SK-N-SH treated with all-trans-retinoic acid at 6 μM for 48 hours (cell line): ENCODE results near the gene AS3MT.

Experiments used
- ATAC-seq: fragments of 200-7000 bp; cut with Tn5 transposase; 3 replicates; pipeline ENCODE4 v1.9.1; 2020; ENCODE audit warnings: mild to moderate bottlenecking, moderate library complexity
- ARNTL ChIP-seq: fragments of 450-650 bp; formaldehyde crosslinking; IDR thresholded peaks from 2 replicates; pipeline ENCODE4 v1.5.0; 2020; ENCODE audit warnings: low read depth, mild to moderate bottlenecking, moderate library complexity, borderline replicate concordance
- BACH2 ChIP-seq: fragments of 250-450 bp; sonication (Bioruptor Pico); IDR thresholded peaks from 2 replicates; pipeline ENCODE4 v1.9.0; 2021; ENCODE audit warnings: mild to moderate bottlenecking, borderline replicate concordance
- CSDC2 ChIP-seq: fragments of 250-450 bp; sonication (Bioruptor Pico); IDR thresholded peaks from 2 replicates; pipeline ENCODE4 v1.5.0; 2020; ENCODE audit warnings: mild to moderate bottlenecking, moderate library complexity
- ESRRG ChIP-seq: fragments of 250-450 bp; sonication (Bioruptor Pico); IDR thresholded peaks from 2 replicates; pipeline ENCODE4 v1.6.1; 2021; ENCODE audit warnings: mild to moderate bottlenecking
- GLIS3 ChIP-seq: fragments of 250-450 bp; sonication (Bioruptor Pico); IDR thresholded peaks from 2 replicates; pipeline ENCODE4 v1.5.0; 2020; ENCODE audit warnings: mild to moderate bottlenecking, moderate library complexity
- PATZ1 ChIP-seq: fragments of 250-450 bp; sonication (Bioruptor Pico); IDR thresholded peaks from 2 replicates; pipeline ENCODE4 v1.8.0; 2020; ENCODE audit warnings: mild to moderate bottlenecking, moderate library complexity, borderline replicate concordance
- RARB ChIP-seq: fragments of 250-450 bp; sonication (Bioruptor Pico); IDR thresholded peaks from 2 replicates; pipeline ENCODE4 v1.8.0; 2021; ENCODE audit warnings: mild to moderate bottlenecking, moderate library complexity
- SNAI2 ChIP-seq: fragments of 250-450 bp; sonication (Bioruptor Pico); IDR thresholded peaks from 2 replicates; pipeline ENCODE4 v1.5.0; 2020; ENCODE audit warnings: mild to moderate bottlenecking, moderate library complexity
- TOX ChIP-seq: fragments of 250-450 bp; sonication (Bioruptor Pico); IDR thresholded peaks from 2 replicates; pipeline ENCODE4 v1.8.0; 2021; ENCODE audit warnings: mild to moderate bottlenecking, moderate library complexity, borderline replicate concordance
- ZC3H10 ChIP-seq: fragments of 250-450 bp; sonication (Bioruptor Pico); IDR thresholded peaks from 2 replicates; pipeline ENCODE4 v1.5.1; 2021; ENCODE audit warnings: mild to moderate bottlenecking, moderate library complexity
- ZFP3 ChIP-seq: fragments of 250-450 bp; sonication (Bioruptor Pico); IDR thresholded peaks from 2 replicates; pipeline ENCODE4 v1.5.0; 2020; ENCODE audit warnings: mild to moderate bottlenecking, moderate library complexity
- ZFP30 ChIP-seq: fragments of 450-650 bp; formaldehyde crosslinking; IDR thresholded peaks from 2 replicates; pipeline ENCODE4 v1.5.0; 2022; ENCODE audit warnings: mild to moderate bottlenecking, moderate library complexity
- ZNF565 ChIP-seq: fragments of 450-650 bp; formaldehyde crosslinking; conservative IDR thresholded peaks from 2 replicates; pipeline ENCODE4 v1.5.0; 2020; ENCODE audit warnings: low read depth, mild to moderate bottlenecking, moderate library complexity
- ZNF8 ChIP-seq: fragments of 450-650 bp; formaldehyde crosslinking; IDR thresholded peaks from 2 replicates; pipeline ENCODE4 v1.5.0; 2020; ENCODE audit warnings: mild to moderate bottlenecking, moderate library complexity
- TF ChIP-seq, protein P1 (sequence below): fragments of 250-450 bp; sonication (Bioruptor Pico); IDR thresholded peaks from 2 replicates; pipeline ENCODE4 v1.5.1; 2020; ENCODE audit warnings: low read depth, mild to moderate bottlenecking, moderate library complexity
- TF ChIP-seq, protein P2 (sequence below): fragments of 250-450 bp; sonication (Bioruptor Pico); IDR thresholded peaks from 2 replicates; pipeline ENCODE4 v1.5.0; 2020; ENCODE audit warnings: mild to moderate bottlenecking, moderate library complexity

Gene AS3MT

DNA sequence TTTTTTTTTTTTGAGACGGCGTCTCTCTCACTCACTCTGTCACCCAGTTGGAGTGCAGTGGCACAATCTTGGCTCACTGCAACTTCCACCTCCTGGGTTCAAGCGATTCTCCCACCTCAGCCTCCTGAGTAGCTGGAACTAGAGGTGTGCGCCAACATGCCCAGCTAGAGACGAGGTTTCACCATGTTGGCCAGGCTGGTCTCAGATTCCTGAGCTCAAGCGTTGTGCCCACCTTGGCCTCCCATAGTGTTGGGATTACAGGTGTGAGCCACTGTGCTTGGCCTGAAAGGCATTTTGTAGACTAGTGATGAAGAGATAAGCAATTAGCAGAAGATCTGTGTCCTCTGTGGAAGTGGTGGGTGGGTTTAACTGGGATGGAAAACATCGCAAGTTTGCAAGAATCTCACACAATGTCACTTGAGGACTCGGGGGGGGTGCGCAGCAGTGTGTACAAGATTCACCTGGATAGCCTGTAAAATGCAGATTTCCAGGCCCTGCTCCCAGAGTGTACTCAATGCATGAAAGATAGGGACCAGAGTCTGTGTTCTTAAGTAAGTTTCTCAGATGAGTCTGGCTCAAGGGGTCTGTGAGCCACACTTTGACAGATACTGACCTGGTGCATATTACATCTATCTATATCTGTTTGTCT is 43.0 kb upstream of the AS3MT start (continued):
- TF ChIP-seq, protein P1, sequence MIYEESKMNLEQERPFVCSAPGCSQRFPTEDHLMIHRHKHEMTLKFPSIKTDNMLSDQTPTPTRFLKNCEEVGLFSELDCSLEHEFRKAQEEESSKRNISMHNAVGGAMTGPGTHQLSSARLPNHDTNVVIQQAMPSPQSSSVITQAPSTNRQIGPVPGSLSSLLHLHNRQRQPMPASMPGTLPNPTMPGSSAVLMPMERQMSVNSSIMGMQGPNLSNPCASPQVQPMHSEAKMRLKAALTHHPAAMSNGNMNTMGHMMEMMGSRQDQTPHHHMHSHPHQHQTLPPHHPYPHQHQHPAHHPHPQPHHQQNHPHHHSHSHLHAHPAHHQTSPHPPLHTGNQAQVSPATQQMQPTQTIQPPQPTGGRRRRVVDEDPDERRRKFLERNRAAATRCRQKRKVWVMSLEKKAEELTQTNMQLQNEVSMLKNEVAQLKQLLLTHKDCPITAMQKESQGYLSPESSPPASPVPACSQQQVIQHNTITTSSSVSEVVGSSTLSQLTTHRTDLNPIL (CRISPR knock-in tag): no peak
- TF ChIP-seq, protein P2, sequence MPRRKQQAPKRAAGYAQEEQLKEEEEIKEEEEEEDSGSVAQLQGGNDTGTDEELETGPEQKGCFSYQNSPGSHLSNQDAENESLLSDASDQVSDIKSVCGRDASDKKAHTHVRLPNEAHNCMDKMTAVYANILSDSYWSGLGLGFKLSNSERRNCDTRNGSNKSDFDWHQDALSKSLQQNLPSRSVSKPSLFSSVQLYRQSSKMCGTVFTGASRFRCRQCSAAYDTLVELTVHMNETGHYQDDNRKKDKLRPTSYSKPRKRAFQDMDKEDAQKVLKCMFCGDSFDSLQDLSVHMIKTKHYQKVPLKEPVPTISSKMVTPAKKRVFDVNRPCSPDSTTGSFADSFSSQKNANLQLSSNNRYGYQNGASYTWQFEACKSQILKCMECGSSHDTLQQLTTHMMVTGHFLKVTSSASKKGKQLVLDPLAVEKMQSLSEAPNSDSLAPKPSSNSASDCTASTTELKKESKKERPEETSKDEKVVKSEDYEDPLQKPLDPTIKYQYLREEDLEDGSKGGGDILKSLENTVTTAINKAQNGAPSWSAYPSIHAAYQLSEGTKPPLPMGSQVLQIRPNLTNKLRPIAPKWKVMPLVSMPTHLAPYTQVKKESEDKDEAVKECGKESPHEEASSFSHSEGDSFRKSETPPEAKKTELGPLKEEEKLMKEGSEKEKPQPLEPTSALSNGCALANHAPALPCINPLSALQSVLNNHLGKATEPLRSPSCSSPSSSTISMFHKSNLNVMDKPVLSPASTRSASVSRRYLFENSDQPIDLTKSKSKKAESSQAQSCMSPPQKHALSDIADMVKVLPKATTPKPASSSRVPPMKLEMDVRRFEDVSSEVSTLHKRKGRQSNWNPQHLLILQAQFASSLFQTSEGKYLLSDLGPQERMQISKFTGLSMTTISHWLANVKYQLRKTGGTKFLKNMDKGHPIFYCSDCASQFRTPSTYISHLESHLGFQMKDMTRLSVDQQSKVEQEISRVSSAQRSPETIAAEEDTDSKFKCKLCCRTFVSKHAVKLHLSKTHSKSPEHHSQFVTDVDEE (CRISPR knock-in tag): no peak
- no peak for TF ChIP-seq BACH2

DNA sequence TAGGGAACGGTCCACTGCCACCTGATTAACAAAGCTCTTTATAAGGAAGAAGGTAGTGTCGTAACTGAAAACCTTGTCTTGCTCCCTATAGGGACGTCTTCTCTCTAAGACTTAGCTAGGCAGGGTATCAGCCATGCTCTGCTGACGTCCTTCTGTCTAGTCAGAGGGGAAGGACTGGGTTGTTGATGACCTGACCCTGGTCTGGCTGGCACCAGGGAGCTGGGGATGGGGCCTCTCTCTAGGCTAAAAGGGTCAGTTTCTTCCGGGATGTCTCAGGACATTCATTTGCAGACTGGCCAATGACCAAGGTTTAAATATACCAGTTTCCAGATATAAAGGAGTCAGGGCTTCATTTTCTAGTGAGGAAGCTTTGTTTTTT is 41.7 kb upstream of the AS3MT start:
- no peak for ATAC-seq

DNA sequence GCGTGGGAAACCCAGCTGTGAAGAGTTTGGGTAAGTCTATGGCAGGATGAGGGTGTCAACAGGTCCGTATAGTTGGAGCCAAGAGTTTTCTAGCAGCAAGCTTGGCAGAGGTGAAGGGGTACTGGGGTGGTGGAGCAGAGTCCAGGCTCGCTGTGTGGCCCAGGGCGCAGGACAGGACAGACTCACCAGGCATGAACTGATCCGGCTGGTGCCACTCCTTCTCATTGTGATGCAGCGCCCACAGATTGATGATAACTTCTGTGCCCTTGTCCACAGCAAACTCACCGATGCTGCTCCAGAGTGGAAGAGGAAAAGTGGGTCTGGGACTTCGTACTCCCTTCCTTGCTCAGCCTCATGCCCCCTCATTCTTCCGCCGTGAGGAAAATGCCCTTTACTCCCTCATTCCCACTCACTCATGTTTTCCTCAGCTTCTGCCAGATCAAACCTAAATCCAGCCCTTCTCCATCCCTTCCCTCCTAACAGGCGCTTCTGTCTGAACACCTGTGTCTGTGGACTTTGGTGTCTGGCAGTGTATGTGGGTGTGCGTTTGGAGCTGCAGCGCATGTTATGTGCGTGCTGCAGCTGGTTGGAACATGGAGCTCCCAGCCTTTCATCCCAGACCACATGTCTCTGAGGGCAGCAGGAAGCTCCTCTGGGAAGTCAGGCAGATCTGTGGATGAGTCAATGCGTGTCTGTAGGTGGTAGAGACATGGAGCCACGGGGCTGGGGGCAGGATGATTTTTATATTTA is 37.8 kb upstream of the AS3MT start:
- TF ChIP-seq, protein P1 (CRISPR knock-in tag): no peak
- TF ChIP-seq TOX (CRISPR knock-in tag) (no peak), GLIS3 (CRISPR knock-in tag) (no peak), ZFP3 (no peak), ZNF8 (no peak), SNAI2 (no peak), ARNTL (CRISPR knock-in tag) (no peak)
- TF ChIP-seq, protein P2 (CRISPR knock-in tag): no peak

More for the DNA sequence above, 41.7 kb upstream of the AS3MT start:
- TF ChIP-seq ZNF565 (CRISPR knock-in tag): no peak
- TF ChIP-seq ZFP3: no peak
- no peak for TF ChIP-seq ZFP30 (CRISPR knock-in tag)
- TF ChIP-seq GLIS3 (CRISPR knock-in tag): no peak
- no peak for TF ChIP-seq RARB (CRISPR knock-in tag)
- TF ChIP-seq SNAI2: no peak
- no peak for TF ChIP-seq ESRRG
- TF ChIP-seq ZC3H10: no peak
- no peak for TF ChIP-seq CSDC2 (CRISPR knock-in tag)
- TF ChIP-seq PATZ1 (CRISPR knock-in tag): no peak
- TF ChIP-seq TOX (CRISPR knock-in tag): no peak
- TF ChIP-seq ZNF8: no peak

GRCh38 chr10:102832248-102832647 is 37.0 kb upstream of the AS3MT start:
- no peak for ATAC-seq
- TF ChIP-seq ZFP30 (CRISPR knock-in tag) (no peak), PATZ1 (CRISPR knock-in tag) (no peak)
- TF ChIP-seq, all 23 proteins: peak for 0

More for the DNA sequence above, 37.8 kb upstream of the AS3MT start:
- no peak for ATAC-seq
